NCI-H2029 (cell line): ENCODE results near the gene UVRAG.
A peak's percentile ranks its signal among the peaks of the same experiment; 100 is the strongest.
"Not testable (repeated sequence)": the region's sequence is repeated elsewhere in the genome, so short reads cannot be mapped to it uniquely, and the experiment has no call there.

Experiments used
- DNase-seq: peaks from one replicate; lab custom pipeline; 2025; lab: John Stamatoyannopoulos, UW

UVRAG gene

DNA sequence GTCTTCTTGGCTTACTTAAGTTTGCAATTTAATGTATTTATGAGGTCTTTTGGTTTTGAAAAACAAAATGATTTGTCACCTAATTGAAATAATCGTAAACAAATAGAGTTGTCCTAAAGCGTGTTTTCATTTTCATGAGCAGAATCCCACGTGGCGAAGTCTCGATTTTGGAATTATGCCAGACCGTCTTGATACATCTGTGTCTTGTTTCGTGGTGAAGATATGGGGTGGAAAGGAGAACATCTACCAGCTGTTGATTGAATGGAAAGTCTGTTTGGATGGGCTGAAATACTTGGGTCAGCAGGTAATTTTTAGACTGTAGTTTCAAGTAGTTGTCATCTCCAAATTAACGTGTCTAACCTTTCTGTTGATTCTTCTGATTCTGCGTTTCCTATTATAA is 64.7 kb downstream of the UVRAG start:
- DNase-seq: no peak

DNA sequence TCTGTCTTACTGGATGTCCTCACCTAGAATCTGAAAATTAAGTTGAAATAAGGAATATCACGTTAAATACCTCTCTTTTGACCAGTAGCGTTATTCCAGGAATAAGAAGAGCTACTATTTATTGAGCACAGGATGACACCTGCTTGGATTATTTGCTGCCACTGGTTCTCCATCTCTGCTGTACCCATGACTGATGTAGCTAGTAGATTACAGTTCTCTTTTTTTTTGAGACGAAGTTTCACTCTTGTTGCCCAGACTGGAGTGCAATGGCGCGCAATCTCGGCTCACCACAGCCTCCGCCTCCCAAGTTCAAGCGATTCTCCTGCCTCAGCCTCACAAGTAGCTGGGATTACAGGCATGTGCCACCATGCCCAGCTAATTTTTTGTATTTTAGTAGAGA is 65.3 kb downstream of the UVRAG start:
- DNase-seq: not testable (repeated sequence)

DNA sequence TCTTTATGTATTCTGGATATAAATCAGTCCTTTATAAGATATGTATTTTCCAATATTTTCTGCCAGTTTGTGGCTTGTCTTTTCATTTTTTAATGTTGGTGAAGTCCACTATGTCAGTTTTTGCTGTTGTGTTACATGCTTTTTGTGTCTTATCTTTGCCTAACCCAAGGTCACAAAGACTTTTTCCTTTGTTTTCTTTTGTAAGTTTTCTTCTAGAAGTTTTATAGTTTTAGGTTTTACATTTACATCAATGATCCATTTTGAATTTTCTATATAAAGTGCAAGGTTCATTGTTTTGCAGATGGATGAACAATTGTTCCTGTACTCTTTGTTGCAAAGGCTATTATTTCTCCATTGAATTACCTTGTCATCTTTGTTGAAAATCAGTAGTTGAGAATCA is 69.3 kb downstream of the UVRAG start:
- DNase-seq: no peak

DNA sequence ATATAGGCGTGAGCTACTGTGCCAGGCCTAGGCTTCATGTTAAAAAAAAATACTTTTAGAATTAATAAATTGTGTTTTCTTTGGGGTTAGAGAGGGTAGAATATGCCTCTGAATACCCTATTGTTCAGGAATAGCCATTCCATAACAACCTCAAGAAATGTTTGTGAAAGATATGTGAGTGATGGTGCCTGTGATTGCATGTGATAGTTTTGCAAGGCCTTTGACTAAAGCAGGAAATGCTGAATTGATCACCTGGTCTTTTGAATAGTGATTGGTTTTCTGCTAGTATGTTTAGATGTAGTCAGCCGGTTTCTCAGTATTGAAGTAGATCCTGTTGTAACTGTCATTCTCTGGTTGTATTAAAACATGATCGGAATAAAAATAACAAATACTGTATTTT is 73.4 kb downstream of the UVRAG start:
- DNase-seq: no peak

DNA sequence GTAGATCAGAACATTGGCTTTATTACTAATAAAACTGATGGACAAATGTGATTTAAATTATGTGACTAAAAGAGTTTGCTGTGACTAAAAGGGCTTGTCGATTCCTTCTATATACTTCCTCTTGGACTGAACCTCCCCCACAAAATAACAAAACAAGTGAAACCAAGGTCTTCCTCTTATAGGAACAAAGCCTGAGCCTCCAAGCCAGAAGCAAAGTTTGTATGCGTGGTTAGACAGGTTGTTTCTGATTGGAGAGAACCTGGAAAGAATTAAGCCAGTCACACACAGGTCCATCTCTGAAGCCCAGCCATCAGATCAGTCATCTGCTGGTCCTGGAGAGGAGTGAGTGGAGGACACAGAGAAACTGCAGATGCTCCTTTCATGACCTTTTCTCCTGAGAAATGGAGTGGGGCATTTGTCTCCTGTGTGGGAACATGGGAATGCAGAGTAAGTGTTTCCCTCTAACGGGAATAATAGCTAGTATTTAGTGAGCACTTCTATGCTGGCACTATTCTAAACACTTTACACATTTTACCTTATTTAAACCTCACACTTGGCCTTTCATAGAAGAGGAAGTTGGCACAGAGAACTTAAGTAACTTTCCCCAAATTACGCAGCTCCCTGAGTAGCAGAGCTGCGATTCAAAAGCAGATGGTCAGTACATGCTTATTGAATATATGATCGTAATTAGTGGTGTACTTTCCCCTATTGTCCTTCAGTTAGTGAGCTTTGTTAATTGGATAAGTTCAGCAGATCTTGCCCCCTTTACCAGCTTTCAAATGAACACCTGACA is 77.1 kb downstream of the UVRAG start:
- no peak for DNase-seq

DNA sequence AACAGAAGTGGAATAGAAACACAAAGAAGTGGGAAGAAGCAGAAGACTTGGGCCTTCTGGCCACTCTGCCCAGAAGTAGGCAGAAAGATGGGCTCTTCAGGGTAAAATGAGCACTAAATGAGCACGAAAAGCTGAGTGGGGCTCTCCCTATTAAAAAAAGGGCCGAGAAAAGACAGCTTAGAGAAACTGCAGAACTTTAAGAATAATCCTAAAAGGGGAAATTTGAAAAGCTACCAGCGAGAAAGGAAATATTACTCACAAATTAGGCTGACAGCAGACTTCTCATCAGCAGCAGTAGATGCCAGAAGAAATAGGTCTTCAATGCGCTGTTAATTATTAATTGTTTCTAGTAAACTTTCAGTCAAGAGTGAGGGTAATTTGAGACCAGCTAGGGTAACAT is 78.2 kb downstream of the UVRAG start:
- no peak for DNase-seq

DNA sequence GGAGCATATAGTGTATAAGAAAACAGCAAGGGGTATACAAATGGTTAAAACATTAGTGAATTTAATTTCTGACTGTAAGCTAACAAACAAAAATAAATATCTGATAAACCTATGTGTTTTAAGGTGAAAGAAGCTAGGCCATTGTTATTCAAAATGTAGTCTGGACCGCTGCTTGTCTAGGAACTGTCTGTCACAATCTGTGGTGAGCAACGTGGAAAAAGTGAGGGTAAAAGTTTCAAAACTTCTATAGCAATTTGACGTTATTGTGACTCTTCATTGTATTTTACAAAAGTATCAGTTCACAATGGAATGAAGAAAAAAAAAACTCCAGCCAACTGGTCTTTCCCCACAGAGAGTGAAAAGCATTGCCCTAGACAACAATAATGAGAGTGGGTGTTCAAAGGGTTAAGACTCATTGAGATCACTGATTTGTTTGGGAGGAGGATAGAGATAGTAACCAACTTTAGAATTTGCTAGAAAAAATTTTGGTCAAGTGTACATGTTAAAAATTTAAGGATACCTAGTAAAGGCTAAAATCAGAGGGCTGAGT is 79.1 kb downstream of the UVRAG start:
- DNase-seq: no peak

- DNase-seq: peak; percentile 32
Measured at GRCh38 chr11:75896843-75897419, 81.9 kb downstream of the UVRAG start.

DNA sequence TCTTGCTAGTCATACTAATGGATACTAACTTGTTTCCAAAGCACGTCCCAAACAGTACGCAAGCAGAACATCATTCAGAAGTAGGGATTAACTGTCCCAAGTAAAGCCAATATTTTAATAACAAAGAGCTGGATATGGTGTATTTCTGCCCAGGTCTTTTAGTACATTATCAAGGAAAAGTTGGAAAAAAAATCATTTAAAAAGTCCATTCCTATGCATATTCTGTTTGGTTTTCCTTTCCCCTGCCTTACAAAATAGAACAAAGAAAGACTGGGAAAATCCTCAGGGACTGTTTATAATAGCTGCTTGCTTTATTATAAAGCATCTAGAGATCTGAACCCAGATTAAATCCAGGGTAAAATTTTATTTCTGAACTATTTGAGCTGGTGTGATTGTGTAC is 83.9 kb downstream of the UVRAG start:
- DNase-seq: no peak

DNA sequence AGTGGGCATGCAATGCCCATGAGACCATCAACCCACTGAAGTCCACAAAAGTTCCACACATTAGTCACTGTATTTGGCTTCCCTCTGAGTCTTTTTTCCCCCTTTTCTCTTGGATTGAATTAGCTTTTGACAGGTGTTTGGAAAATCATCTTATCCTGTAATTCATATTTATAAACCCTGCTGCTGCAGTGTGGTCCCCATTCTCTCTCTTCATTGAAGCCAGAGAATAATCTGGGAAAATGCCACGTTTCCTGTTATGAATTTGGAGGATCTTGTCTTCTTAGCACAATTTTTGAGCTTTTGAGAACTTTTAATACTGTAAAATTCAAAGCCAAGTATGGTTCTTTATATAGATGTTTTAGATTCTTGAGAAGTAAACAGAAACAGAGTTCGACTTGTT is 84.8 kb downstream of the UVRAG start:
- no peak for DNase-seq

- peak; percentile 11 for DNase-seq
Measured at GRCh38 chr11:75900848-75901247, 85.8 kb downstream of the UVRAG start.

DNA sequence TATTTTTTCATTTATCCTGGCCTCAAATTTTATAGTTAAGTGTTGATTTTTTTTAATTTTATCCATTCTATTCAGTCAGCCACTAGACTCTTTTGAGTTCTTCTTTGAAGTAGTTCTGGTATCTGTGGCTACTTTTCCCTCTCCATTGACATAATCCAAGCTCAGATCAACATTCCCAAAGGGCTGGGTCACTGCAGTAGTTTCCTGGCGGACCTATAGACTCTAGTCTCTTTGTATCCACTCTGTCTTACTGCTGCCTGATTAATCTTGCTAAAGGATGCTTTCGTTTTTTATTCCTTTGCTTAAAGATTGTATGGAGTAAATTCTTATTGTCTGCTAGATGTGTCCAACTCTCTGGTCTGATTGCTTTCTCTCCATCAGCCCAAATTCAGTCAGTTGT is 87.6 kb downstream of the UVRAG start:
- DNase-seq: no peak

DNA sequence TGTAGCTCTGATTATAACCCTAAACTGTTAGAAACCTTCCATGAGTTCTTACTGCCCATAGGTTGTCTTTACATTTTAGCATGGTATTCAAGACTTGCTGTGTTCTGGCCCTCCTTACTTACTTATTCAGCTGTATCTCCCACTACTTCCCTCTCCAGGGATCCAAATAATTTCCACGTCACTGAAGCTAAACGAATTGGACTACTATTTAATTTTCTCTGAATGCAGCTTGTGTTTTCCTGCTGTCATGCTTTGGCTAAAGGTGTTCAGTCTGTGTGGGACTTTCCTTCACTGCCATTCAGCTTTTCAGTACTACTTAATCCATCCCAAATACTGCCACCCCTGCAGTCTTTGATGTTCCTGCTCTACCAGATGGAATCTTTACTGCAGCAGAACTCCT is 88.3 kb downstream of the UVRAG start:
- DNase-seq: no peak

DNA sequence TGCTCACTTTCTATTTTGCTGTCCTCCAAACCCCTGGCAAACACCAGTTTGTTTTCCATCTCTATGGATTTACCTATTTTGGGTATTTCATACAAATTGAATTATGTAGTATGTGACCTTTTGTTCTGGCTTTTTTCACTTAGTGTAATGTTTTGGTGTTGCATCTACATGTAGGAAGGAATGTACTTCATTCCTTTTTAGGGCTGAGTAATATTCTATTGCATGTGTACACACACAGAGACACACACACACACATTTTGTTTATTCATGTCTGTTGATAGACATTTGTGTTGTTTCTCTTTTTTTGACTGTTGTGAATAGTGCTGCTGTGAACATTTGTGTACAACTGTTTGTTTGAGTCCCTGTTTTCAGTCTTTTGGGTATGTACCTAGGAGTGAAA is 90.4 kb downstream of the UVRAG start:
- DNase-seq: no peak

GRCh38 chr11:75907906-75908527 is 93.0 kb downstream of the UVRAG start:
- DNase-seq: no peak

DNA sequence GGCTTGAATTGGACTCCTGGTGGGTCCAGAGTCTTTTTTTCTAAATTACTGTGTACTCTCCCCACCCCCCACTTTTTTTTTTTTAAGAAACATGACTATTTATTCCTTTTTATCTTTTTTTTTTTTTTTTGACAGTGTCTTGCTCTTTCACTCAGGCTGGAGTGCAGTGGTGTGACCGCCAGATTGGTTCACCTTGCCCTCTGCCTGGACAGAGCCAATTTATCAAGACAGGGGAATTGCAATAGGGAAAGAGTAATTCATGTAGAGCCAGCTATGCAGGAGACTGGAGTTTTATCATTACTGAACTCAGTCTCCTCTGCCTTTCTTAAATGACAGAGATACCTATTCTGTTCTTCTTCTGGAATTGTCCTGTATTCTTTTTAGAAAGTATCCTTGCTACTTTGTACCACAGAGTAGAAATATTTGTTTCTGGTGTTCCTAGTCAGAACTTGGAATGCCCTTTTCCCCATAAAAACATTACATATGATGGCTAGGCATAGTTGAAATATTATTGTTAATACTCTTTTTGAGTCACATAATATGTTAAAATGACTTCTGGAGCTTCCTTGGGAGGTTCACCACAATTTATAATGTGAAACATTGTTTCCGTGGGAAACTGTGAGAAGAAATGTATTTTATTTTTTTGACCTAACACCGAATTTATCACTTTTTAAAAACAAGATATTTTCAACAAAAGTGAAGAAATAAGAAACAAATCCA is 95.6 kb downstream of the UVRAG start:
- no peak for DNase-seq

GRCh38 chr11:75911459-75911858 is 96.4 kb downstream of the UVRAG start:
- DNase-seq: no peak

GRCh38 chr11:75913984-75914383 is 99.0 kb downstream of the UVRAG start:
- DNase-seq: no peak

DNA sequence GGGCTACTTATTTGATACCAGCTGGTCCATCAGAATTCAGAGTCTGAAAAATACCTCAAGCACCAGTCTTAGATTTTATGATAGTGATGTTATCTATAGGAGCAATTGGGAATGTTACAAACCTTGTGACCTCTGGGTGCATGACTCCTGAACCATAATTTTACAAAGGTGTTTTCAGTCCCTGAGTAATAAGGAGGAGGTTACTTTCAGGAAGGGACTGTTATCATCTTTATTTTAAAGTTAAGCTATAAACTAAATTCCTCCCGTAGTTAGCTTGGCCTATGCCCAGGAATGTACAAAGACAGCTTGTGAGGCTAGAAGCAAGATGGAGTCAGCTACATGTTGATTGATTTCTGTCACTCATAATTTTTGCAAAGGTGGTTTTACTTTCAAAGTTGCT is 101.9 kb downstream of the UVRAG start:
- no peak for DNase-seq

GRCh38 chr11:75918331-75918730 is 103.3 kb downstream of the UVRAG start:
- DNase-seq: no peak

DNA sequence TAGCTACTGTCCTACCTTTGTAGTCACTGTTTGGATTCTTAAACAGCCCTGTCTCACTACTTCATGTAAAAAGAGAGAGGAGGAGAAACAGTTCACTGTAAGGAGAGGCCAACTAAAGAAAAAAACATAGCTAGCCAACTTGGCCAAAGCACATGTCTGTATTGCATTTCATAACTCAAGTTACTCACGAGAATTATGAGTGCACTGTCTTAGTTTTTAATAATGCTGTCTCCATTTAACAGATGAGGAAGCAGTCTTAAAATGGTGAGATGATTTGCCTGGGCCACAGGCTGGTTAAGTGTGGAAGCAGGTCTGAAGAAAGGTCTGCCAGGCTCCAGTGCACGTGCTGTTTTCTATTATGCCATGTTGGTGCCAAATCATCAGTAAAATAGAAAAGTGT is 104.5 kb downstream of the UVRAG start:
- no peak for DNase-seq

DNA sequence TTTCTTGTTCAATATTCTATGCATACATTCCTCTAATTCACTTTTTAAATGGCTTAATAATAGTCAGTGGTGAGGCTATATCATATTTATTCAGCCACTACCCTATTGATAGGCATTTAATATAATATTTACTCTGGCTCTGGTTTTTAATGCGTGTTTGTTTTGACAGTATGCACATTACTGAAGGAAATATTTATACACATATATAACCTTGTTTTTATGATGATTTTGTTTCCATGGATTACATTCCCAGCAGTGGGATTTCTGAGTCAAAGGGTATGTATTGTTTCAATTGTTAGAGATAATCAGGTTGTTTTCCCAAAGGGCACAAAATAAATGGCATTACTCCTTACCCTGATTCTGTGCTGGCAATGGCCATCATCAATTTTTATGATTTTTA is 105.8 kb downstream of the UVRAG start:
- DNase-seq: no peak

DNA sequence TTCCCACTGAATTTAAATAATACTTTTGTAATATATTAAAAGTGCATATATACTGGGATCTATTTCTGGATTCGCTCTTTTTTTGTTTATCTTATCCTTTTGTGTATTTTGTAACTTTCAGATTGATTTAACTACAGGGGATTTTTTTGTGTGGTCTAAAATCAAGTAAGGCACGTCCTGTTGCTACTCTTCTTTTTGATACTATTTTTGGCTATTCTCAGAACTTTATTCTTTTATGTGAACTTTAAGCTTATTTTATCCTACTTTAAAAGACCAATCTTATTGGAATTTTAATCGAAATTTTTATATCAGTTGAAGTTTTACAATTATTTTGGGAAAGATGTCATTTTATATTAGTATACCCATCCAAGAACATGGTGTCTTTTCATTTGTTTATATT is 106.8 kb downstream of the UVRAG start:
- no peak for DNase-seq
